Cardiac ventricle fibroblast (primary cell): Measurements from ENCODE around the gene OLFML2B. TPM values are rescaled to one million over a fixed set of nuclear protein-coding genes. Genes with fewer than 3 reads are reported as not detected.

Source experiments
- total RNA-seq: library from RNA; depleted of rRNA; stranded (reverse); fragments of >200 nt; gene quantifications from 2 replicates; pipeline ENCODE4 v1.2.3, GENCODE V29; 2015

The OLFML2B gene
- total RNA-seq, result 33.9 and 44.1 TPM in 2 replicates

GRCh38 chr1:162023547-162024501 is at the start of gene OLFML2B:
Gene OLFML2B (minus strand): TSS chr1:162023869. CDS start chr1:162023430, 439 bp downstream.

GRCh38 chr1:162069334-162070093 is 45.8 kb upstream of the OLFML2B start, which contains the start of gene NOS1AP:
Gene NOS1AP (plus strand): TSS chr1:162069691. CDS start chr1:162070178, 487 bp downstream.

Other genes starting within 250 kb of the OLFML2B start
- gene NOS1AP, start 45.8 kb upstream of the OLFML2B start, total RNA-seq, result 0.31 and 0.59 TPM in 2 replicates